SK-MEL-5 (cell line): ENCODE measurements around the gene DZIP3. TPM values are rescaled to one million over a fixed set of nuclear protein-coding genes. Genes with fewer than 3 reads are reported as not detected.

ENCODE experiments used
- DNase-seq: peaks from one replicate; pipeline ENCODE4 v3.0.0-alpha.2; 2016; ENCODE audit warnings: low read depth, low spot score
- in situ Hi-C: cut with HindIII; loops from 2 replicates; pipeline ENCODE4 v1.10.0; 2016; ENCODE audit warnings: low sequenced_read_pairs, high pct_unique_total_duplicates, low pct_unique_long_range_greater_than_20kb
- small RNA-seq, 2 experiments: library from RNA; depleted of rRNA; stranded (forward); fragments of <200 nt; gene quantifications; one replicate each; pipeline ENCODE3, GENCODE V24; 2014
- total RNA-seq: library from RNA; depleted of rRNA; stranded (reverse); fragments of >200 nt; shearing (Covaris generic); gene quantifications from 2 replicates; pipeline ENCODE4 v1.2.3, GENCODE V29; 2014; rRNA removed

Gene DZIP3
- total RNA-seq, 1 experiment from 2014 or later = 18.0 TPM

DNA sequence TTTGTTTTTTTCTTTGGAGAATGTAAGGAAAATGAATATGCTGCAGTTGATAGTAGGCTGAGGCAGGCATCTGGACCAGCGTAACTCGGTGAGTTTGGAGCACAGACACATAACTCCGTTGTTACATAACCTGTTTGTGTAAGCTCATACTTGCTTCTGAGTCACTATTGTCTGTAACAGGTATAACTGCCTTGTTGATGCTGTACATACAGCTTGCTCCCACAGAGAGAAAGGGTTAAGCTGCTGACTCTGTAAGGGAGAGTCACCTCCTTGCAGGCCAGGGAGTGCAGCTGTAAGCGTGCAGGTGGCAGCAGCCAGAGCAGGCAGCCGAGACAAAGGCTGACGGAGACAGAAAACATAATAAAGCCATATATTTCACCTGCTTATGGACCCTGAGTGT, 147.3 kb downstream of the DZIP3 start:
- in situ Hi-C loops = no loop called here
- DNase-seq = no peak

DNA sequence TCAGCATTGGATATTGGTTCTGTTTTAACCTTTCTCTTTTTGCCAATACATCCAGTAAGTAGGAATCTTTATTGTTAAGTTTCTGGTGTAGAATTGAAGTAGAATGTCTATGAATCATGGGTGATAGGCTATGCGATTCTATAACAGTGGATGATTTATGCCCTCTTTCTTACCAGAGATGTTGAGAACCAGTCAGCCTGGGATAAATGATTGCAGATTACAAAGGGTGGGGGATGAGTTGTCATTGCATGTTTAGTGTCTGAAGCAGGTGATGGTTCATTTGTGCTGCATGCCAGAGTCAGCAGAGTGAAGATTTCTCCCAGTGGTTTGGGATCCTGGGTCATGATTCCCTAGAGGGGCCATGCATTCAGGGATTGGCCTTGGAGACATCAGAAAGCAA, 153.4 kb downstream of the DZIP3 start:
- no peak for DNase-seq
- in situ Hi-C loops = no loop called here

Small RNA genes lying within 50 kb of the gene (small RNA-seq; reads per million reads assigned to genes)
- 0 reads per million in 2 experiments for gene AC092185.1
- gene RF00156 = 0 reads per million in 2 experiments

Other genes with a start within 250 kb of the DZIP3 start
- 0.05 TPM in 1 of 2 replicates, not detected in the other for gene MYH15, start 79.1 kb upstream of the DZIP3 start, total RNA-seq
- 24.0 and 24.9 TPM in 2 replicates for gene CIP2A, start 284 bp upstream of the DZIP3 start, total RNA-seq
- gene RETNLB, start 167.7 kb downstream of the DZIP3 start, total RNA-seq = not detected in 2 replicates
- gene TRAT1, start 233.1 kb downstream of the DZIP3 start, total RNA-seq = not detected in 2 replicates